ENCODE data around the gene ZNF697.

The ZNF697 gene

DNA sequence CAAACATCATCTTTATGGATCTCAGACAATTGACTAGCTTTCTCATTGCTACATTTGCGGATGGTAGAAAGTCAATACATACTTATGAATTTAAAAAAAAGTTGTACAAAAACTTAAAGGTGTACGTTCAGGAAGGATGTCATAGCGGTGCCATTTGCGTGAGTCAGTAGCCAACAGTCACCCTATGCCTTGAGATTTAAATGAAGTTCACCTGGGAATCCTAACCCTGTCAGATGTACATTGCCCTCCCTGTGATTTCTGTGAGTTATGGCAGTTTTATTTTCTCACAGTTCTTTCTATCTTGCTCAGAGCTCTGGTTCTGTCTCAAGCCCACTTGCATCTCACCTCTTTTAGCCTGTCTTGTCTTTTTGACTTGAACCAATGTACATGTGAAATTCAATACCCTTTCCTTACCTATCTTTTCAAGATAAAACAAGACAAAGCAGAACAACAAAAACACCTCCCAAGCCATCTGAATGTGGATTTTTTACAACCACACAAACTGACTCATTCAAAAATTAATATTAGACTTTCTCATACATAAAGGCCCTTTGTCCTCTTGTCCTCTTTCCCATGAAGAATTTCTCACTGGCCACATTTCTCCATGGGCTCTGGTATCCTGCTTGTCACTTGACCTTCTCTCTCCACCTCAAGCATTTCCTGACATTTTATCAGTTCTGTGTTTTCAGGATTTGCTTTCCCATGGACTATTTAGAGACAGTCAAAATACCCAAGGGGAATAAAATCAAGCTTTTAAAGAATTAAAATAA lies 25.3 kb upstream of the ZNF697 start:
- TF ChIP-seq, protein P1, sequence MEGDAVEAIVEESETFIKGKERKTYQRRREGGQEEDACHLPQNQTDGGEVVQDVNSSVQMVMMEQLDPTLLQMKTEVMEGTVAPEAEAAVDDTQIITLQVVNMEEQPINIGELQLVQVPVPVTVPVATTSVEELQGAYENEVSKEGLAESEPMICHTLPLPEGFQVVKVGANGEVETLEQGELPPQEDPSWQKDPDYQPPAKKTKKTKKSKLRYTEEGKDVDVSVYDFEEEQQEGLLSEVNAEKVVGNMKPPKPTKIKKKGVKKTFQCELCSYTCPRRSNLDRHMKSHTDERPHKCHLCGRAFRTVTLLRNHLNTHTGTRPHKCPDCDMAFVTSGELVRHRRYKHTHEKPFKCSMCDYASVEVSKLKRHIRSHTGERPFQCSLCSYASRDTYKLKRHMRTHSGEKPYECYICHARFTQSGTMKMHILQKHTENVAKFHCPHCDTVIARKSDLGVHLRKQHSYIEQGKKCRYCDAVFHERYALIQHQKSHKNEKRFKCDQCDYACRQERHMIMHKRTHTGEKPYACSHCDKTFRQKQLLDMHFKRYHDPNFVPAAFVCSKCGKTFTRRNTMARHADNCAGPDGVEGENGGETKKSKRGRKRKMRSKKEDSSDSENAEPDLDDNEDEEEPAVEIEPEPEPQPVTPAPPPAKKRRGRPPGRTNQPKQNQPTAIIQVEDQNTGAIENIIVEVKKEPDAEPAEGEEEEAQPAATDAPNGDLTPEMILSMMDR (IDR thresholded peaks at IDR 0.05; ENCODE audit: insufficient read depth, low read length, poor library complexity, severe bottlenecking): no peak
- Histone ChIP-seq H3K27me3 (replicated peaks; ENCODE audit: control insufficient read depth, insufficient read depth, low read length) (no peaks in the 10 kb centered on the region), H3K4me3 (replicated peaks; ENCODE audit: low read depth, low read length) (no peak overlapping the region), H3K36me3 (ENCODE audit: control insufficient read depth, insufficient read depth, low read length) (no peaks in the 10 kb centered on the region)
- no peak for DNase-seq (ENCODE audit: extremely low read depth, insufficient read length)

DNA sequence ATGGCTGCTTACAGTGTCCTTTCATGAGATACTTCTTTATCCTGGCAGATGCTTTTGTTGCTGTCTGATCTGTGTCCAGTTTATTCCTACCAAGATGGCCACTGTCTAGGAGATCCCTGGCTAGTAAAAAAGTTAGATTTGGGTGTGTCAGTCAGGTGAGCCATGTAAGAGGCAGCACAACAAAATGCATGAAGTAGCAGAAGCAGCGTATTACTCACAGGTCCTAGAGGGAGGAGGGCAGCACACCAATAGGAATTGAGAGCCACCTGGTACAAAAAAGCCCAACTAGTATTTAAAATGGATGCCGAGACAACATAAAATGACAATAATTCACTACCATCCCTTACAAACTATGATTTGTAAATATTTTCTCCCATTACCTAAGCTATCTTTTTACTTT lies 22.8 kb upstream of the ZNF697 start:
- no peak for DNase-seq (ENCODE audit: extremely low read depth, insufficient read length)
- no peaks in the 10 kb centered on the region for H3K27me3 ChIP-seq (replicated peaks; ENCODE audit: control insufficient read depth, insufficient read depth, low read length)
- TF ChIP-seq, protein P1 (IDR thresholded peaks at IDR 0.05; ENCODE audit: insufficient read depth, low read length, poor library complexity, severe bottlenecking): no peak
- H3K4me3 ChIP-seq (replicated peaks; ENCODE audit: low read depth, low read length): no peak overlapping the region
- no peaks in the 10 kb centered on the region for H3K36me3 ChIP-seq (ENCODE audit: control insufficient read depth, insufficient read depth, low read length)

DNA sequence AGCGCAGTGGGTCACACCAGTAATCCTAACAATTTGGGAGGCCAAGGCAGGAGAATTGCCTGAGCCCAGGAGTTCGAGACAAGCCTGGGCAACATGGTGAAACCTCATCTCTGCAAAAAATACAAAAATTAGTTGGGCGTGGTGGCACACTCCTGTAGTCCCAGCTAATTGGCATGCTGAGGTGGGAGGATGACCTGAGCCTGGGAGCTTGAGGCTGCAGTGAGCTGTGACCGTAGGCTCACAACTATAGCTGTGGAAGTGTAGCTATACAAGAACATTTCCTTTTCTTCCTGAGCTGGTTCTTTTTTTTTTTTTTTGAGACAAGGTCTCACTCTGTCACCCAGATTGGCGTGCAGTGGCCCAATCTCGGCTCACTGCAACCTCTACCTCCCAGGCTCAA lies 19.1 kb upstream of the ZNF697 start:
- no peaks in the 10 kb centered on the region for H3K27me3 ChIP-seq (replicated peaks; ENCODE audit: control insufficient read depth, insufficient read depth, low read length)
- TF ChIP-seq, protein P1 (IDR thresholded peaks at IDR 0.05; ENCODE audit: insufficient read depth, low read length, poor library complexity, severe bottlenecking): no peak
- no peak overlapping the region for H3K4me3 ChIP-seq (replicated peaks; ENCODE audit: low read depth, low read length)
- H3K36me3 ChIP-seq (ENCODE audit: control insufficient read depth, insufficient read depth, low read length): no peaks in the 10 kb centered on the region
- no peak for DNase-seq (ENCODE audit: extremely low read depth, insufficient read length)

DNA sequence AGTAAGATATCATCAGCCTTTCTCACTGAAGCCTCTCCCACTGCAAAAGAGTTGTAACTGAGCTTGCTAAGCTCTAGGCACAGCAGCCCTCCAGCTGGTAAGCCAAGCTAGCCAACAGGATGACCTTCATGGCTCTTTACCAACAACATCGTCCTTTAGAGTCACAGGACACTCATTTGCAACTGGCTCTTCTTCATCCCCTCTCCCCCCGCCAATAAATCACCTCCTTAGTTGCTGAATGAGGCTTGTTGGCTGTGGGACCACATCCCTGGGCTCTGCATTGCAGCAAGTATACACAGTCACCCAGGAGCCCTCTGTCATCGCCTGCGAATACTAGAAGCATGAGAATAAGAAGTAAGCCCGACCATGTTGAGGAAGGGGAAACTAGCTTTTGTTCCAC lies 16.0 kb upstream of the ZNF697 start:
- no peak overlapping the region for H3K4me3 ChIP-seq (replicated peaks; ENCODE audit: low read depth, low read length)
- H3K36me3 ChIP-seq (ENCODE audit: control insufficient read depth, insufficient read depth, low read length): no peaks in the 10 kb centered on the region
- no peak for DNase-seq (ENCODE audit: extremely low read depth, insufficient read length)
- TF ChIP-seq, protein P1 (IDR thresholded peaks at IDR 0.05; ENCODE audit: insufficient read depth, low read length, poor library complexity, severe bottlenecking): no peak
- no peaks in the 10 kb centered on the region for H3K27me3 ChIP-seq (replicated peaks; ENCODE audit: control insufficient read depth, insufficient read depth, low read length)

DNA sequence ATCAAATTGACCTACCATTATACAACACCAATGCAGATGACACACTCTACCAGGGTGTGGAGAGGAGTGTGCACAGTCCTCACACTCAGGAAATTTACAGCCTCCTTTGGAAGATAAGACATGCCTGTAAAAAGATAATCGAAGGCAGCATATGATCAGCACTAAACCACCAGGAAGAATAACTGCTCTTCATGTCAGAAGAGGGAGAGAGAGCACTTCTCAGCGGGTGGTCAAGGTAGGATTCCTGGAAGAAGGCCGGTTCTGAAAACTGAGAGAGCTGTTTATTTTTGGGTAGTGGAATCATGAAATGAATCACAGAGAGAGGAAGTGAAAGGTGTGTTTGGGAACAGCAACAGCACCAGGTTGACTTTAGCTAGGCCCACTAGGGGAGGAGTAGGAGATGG lies 14.0 kb upstream of the ZNF697 start:
- no peak overlapping the region for H3K4me3 ChIP-seq (replicated peaks; ENCODE audit: low read depth, low read length)
- no peaks in the 10 kb centered on the region for H3K27me3 ChIP-seq (replicated peaks; ENCODE audit: control insufficient read depth, insufficient read depth, low read length)
- no peaks in the 10 kb centered on the region for H3K36me3 ChIP-seq (ENCODE audit: control insufficient read depth, insufficient read depth, low read length)
- TF ChIP-seq, protein P1 (IDR thresholded peaks at IDR 0.05; ENCODE audit: insufficient read depth, low read length, poor library complexity, severe bottlenecking): no peak
- DNase-seq (ENCODE audit: extremely low read depth, insufficient read length): peak; percentile 36
